ENCODE results near the gene MYLK.

- TF ChIP-seq EZH2 (IDR thresholded peaks at IDR 0.05; ENCODE audit: borderline replicate concordance, insufficient read depth, low read depth, low read length, poor library complexity, severe bottlenecking) (no peak), CTCF (IDR thresholded peaks at IDR 0.05) (no peak)
These were observed 312.7 kb downstream of the MYLK start for GRCh38 chr3:123571264-123571972.

Data from B cell (primary cell).